Gastrocnemius medialis (tissue), 4 donors: ENCODE results near the gene PCNX3. TPM values are rescaled to one million over a fixed set of nuclear protein-coding genes. Genes with fewer than 3 reads are reported as not detected.

Source experiments
- ATAC-seq, 2 donors: fragments of 150-250 bp; one replicate each; pipeline ENCODE4 v1.9.1; 2016
- DNase-seq, 2 donors: peaks; one replicate each; pipeline ENCODE4 v3.0.0-alpha.2; 2019
- H3K27ac ChIP-seq, 4 donors: fragments of 200-600 bp; sonication (generic); 1 replicate in 1 of 4; 2 replicates in 3 of 4; pipeline ENCODE4 v1.5.1; 2016 to 2018; ENCODE audit warnings: mild to moderate bottlenecking in 2 of 4, moderate library complexity in 1 of 4
- H3K27me3 ChIP-seq, 3 donors: fragments of 200-600 bp; sonication (generic) in 2 of 3; 1 replicate in 1 of 3; 2 replicates in 2 of 3; pipeline versions ENCODE4 v1.5.1 to v1.6.0; 2016 to 2019; ENCODE audit warnings: mild to moderate bottlenecking in 1 of 3, moderate library complexity in 1 of 3
- H3K36me3 ChIP-seq, 2 donors: fragments of 200-600 bp; sonication (generic) in 1 of 2; one replicate each; pipeline ENCODE4 v1.5.1; 2017 to 2018
- H3K4me1 ChIP-seq, 2 donors: fragments of 200-600 bp; sonication (generic) in 1 of 2; one replicate each; pipeline ENCODE4 v1.5.1; 2016 to 2017; ENCODE audit warnings: mild to moderate bottlenecking in 2 of 2
- H3K4me3 ChIP-seq, 4 donors: fragments of 200-600 bp; sonication (generic) in 3 of 4; 1 replicate in 1 of 4; 2 replicates in 3 of 4; pipeline ENCODE4 v1.5.1; 2016 to 2019; ENCODE audit warnings: mild to moderate bottlenecking in 2 of 4
- H3K9me3 ChIP-seq, 3 donors: fragments of 200-600 bp; sonication (generic) in 2 of 3; 1 replicate in 1 of 3; 2 replicates in 2 of 3; pipeline ENCODE4 v1.5.1; 2016 to 2019
- POLR2A ChIP-seq, 2 donors: fragments of 450-650 bp; IDR thresholded peaks; one replicate each; pipeline ENCODE4 v1.6.1; 2017; ENCODE audit warnings: antibody characterized with exemption in 2 of 2, mild to moderate bottlenecking in 2 of 2, moderate library complexity in 2 of 2
- in situ Hi-C, 4 donors: fragments of 200-750 bp; cut with MboI; loops; one replicate each; pipeline versions ENCODE4 v1.15.0 to v1.8.0; 2017; ENCODE audit warnings: low sequenced_read_pairs in 4 of 4
- intact Hi-C: fragments of 100-400 bp; cut with DNase I; formaldehyde crosslinking; loops from one replicate; pipeline ENCODE4 v1.15.1; 2023; ENCODE audit warnings: low total_unique reads
- total RNA-seq, 4 donors: library from RNA; depleted of rRNA; stranded (reverse); fragments of >200 nt; gene quantifications; one replicate each; pipeline versions ENCODE4 v1.1.0 to v1.2.3, GENCODE V29; 2016
- TF ChIP-seq, protein P1 (sequence below), 5 experiments: fragments of 450-650 bp in 3 of 5; fragments of 200-600 bp in 2 of 5; sonication (generic) in 2 of 5; IDR thresholded peaks in 4 of 5; conservative IDR thresholded peaks in 1 of 5; 1 replicate in 4 of 5; 2 replicates in 1 of 5; pipeline ENCODE4 v1.5.1; 2016 to 2019; ENCODE audit warnings: antibody characterized with exemption in 5 of 5, mild to moderate bottlenecking in 3 of 5, moderate library complexity in 3 of 5

PCNX3 gene
- total RNA-seq, 4 donors from 2014 or later: 7.6 to 15.6 (median 13.1) TPM

DNA sequence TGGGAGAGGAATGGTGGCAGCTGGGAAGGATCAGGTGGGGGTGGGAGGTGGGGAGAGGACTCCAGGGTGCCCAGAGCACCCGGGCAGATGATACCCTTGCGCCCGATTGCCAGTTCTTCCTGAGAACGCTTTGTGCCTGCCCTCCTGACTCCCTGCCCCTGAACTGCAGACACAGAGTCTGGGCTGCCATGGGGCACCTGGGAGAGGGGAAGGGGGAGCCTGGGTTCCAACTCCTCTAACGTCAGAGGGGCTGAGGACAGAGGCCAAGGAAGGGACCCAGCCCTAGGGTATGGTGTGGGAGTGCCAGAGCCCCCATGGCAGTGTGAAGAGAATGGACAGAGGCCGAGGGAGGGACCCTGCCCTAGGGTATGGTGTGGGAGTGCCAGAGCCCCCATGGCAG, 19.1 kb upstream of the PCNX3 start:
- no peak for DNase-seq
- H3K27me3 ChIP-seq: no peaks in the 10 kb centered on the region
- in situ Hi-C loops: no loop called here
- no peak for ATAC-seq
- peaks cover 14 to 31% of the 10 kb centered on the region in 2 donors for H3K4me1 ChIP-seq
- no peak overlapping the region for H3K27ac ChIP-seq
- no peaks in the 10 kb centered on the region for H3K9me3 ChIP-seq
- TF ChIP-seq POLR2A (IDR thresholded peaks at IDR 0.05): no peak
- TF ChIP-seq, protein P1, sequence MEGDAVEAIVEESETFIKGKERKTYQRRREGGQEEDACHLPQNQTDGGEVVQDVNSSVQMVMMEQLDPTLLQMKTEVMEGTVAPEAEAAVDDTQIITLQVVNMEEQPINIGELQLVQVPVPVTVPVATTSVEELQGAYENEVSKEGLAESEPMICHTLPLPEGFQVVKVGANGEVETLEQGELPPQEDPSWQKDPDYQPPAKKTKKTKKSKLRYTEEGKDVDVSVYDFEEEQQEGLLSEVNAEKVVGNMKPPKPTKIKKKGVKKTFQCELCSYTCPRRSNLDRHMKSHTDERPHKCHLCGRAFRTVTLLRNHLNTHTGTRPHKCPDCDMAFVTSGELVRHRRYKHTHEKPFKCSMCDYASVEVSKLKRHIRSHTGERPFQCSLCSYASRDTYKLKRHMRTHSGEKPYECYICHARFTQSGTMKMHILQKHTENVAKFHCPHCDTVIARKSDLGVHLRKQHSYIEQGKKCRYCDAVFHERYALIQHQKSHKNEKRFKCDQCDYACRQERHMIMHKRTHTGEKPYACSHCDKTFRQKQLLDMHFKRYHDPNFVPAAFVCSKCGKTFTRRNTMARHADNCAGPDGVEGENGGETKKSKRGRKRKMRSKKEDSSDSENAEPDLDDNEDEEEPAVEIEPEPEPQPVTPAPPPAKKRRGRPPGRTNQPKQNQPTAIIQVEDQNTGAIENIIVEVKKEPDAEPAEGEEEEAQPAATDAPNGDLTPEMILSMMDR (IDR thresholded peaks at IDR 0.05 in 4 of 5, conservative IDR thresholded peaks at IDR 0.05 in 1 of 5): no peak
- H3K36me3 ChIP-seq: peaks cover 0 to 32% of the 10 kb centered on the region in 2 donors
- H3K4me3 ChIP-seq: no peak overlapping the region
- intact Hi-C loops: no loop called here

DNA sequence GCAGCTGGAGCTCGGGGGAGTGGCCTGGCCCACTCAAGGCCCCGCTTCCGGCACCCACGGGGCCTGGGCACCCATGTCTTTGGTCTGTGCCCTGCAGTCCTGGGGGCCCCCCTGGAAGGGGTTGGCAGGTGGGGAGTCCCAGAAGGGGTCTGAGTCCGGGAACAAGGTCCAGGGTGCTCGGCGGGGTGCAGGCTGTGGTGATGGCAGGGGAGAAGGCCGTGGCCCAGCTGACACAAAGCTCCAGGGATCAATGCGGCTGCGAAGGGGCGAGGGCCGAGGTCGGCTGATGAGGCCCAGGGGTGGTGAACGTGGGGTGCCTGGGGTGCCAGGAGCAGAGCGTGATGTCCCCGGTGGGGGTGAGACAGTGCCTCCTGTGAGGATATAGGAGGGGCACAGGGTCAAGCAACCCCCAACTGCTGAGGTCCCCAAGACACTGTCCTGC, 17.3 kb upstream of the PCNX3 start:
- no peaks in the 10 kb centered on the region for H3K9me3 ChIP-seq
- intact Hi-C loops (no loop called here), in situ Hi-C loops (no loop called here)
- TF ChIP-seq POLR2A (IDR thresholded peaks at IDR 0.05): no peak
- TF ChIP-seq, protein P1 (IDR thresholded peaks at IDR 0.05 in 4 of 5, conservative IDR thresholded peaks at IDR 0.05 in 1 of 5): no peak
- no peak overlapping the region for H3K4me3 ChIP-seq
- no peak overlapping the region for H3K27ac ChIP-seq
- ATAC-seq: no peak
- no peak for DNase-seq
- no peaks in the 10 kb centered on the region for H3K27me3 ChIP-seq
- H3K4me1 ChIP-seq: peaks cover 12 to 22% of the 10 kb centered on the region in 2 donors
- H3K36me3 ChIP-seq: peaks cover 0 to 25% of the 10 kb centered on the region in 2 donors

DNA sequence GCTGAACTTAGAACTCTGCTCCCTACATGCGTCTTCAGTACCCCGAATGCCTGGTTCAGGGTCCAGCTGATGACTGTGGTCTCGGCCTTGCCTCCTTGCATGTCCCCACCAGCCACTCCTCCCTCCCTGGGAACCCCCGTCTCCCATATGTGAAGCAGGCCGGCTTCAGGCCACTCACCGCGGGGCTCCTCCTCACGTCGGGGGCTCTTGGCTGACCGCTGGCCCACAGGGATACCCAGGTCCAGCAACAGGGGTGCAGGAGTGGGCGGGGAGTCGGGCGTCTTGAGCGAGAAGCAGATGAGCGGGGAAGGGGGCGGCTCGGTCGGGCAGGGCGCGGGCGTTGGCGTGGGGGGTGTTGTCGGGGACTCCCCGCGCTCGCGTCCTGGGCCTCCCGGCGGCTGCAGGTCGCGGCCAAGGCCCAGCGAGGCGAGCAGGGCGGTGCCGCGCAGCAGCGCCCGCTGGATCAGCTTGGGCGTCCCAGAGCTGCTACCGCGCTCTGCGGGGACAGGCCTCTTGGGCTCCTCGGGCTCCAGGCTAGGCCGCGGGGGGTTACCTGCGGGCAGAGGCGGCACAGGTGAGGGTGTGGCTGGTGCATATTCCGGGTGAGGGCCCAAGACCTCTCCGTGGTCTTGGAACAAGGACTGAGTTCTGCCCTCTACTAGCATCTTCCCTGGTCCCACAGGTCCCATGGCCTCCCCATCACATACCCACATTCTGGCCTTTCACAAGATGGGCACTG, 16.2 kb upstream of the PCNX3 start:
- DNase-seq (no peak), ATAC-seq (no peak)
- no peaks in the 10 kb centered on the region for H3K27me3 ChIP-seq
- intact Hi-C loops: no loop called here
- H3K36me3 ChIP-seq: peaks cover 0 to 36% of the 10 kb centered on the region in 2 donors
- TF ChIP-seq POLR2A (IDR thresholded peaks at IDR 0.05): no peak
- TF ChIP-seq, protein P1 (IDR thresholded peaks at IDR 0.05 in 4 of 5, conservative IDR thresholded peaks at IDR 0.05 in 1 of 5): no peak
- no peak overlapping the region for H3K4me3 ChIP-seq
- no peak overlapping the region for H3K27ac ChIP-seq
- peaks cover 2 to 11% of the 10 kb centered on the region in 2 donors for H3K4me1 ChIP-seq
- in situ Hi-C loops: no loop called here
- no peaks in the 10 kb centered on the region for H3K9me3 ChIP-seq

GRCh38 chr11:65599955-65600246, 15.7 kb upstream of the PCNX3 start:
- in situ Hi-C loops: no loop called here
- no peak for DNase-seq
- peaks cover 0 to 6% of the 10 kb centered on the region in 2 donors for H3K4me1 ChIP-seq
- H3K4me3 ChIP-seq: no peak overlapping the region
- no peaks in the 10 kb centered on the region for H3K9me3 ChIP-seq
- H3K27me3 ChIP-seq: no peaks in the 10 kb centered on the region
- intact Hi-C loops: no loop called here
- ATAC-seq: no peak
- H3K27ac ChIP-seq: no peak overlapping the region
- peaks cover 0 to 41% of the 10 kb centered on the region in 2 donors for H3K36me3 ChIP-seq
- no peak for TF ChIP-seq POLR2A (IDR thresholded peaks at IDR 0.05)
- TF ChIP-seq, protein P1 (IDR thresholded peaks at IDR 0.05 in 4 of 5, conservative IDR thresholded peaks at IDR 0.05 in 1 of 5): no peak
